ENCODE measurements around the gene CELF2.

Gene CELF2

DNA sequence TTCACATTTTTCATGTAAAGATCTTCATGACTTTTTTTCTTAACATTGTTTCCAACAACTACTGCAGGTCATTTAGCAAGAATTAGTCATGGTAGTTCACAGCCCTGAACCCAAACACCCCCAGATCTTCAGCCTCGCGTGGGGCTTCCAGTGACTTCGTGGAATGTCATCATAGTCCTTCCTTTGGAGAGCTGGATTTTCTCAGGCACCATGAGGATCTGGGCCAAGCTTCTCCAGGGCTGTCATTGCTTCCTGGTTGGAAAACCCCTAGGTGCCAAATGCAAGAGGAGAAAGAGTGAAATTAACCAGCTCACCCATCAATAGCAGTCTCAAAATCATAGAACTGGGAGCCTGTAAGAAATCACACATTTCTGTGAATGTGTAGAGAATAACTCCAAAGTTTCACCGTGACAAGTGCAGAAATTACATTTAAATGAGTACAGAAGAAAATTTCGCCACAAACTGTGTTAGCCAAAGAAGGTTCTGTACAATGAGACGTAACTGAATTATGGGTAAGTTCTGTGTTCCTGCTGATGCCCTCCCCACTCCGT lies 175.4 kb downstream of the CELF2 start:
- peaks cover 18% of the 10 kb centered on the region for H3K4me1 ChIP-seq (ENCODE audit: control insufficient read depth, low read length)
- H3K4me2 ChIP-seq (ENCODE audit: low read length), result no peak overlapping the region
- TF ChIP-seq, protein P1, sequence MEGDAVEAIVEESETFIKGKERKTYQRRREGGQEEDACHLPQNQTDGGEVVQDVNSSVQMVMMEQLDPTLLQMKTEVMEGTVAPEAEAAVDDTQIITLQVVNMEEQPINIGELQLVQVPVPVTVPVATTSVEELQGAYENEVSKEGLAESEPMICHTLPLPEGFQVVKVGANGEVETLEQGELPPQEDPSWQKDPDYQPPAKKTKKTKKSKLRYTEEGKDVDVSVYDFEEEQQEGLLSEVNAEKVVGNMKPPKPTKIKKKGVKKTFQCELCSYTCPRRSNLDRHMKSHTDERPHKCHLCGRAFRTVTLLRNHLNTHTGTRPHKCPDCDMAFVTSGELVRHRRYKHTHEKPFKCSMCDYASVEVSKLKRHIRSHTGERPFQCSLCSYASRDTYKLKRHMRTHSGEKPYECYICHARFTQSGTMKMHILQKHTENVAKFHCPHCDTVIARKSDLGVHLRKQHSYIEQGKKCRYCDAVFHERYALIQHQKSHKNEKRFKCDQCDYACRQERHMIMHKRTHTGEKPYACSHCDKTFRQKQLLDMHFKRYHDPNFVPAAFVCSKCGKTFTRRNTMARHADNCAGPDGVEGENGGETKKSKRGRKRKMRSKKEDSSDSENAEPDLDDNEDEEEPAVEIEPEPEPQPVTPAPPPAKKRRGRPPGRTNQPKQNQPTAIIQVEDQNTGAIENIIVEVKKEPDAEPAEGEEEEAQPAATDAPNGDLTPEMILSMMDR (IDR thresholded peaks at IDR 0.05; ENCODE audit: low read depth, low read length, poor library complexity, severe bottlenecking), result no peak
- no peaks in the 10 kb centered on the region; the same call in 1 of the 2 replicates for H3F3A ChIP-seq (ENCODE audit: control insufficient read depth, insufficient read depth)
- H3K79me2 ChIP-seq (ENCODE audit: control insufficient read depth, low read length), result no peaks in the 10 kb centered on the region
- no peaks in the 10 kb centered on the region for H3K9me2 ChIP-seq (replicated peaks; ENCODE audit: control insufficient read depth, low read length)
- H3K27ac ChIP-seq (ENCODE audit: low read depth, low read length), result no peak overlapping the region
- no peaks in the 10 kb centered on the region for H3K36me3 ChIP-seq (ENCODE audit: control insufficient read depth, low read length)
- H3K9me3 ChIP-seq (ENCODE audit: control insufficient read depth, insufficient read depth, low read length), result no peaks in the 10 kb centered on the region
- no peaks in the 10 kb centered on the region for H4K20me1 ChIP-seq (ENCODE audit: control insufficient read depth, insufficient read depth, low read depth, low read length)
- H3K4me3 ChIP-seq (ENCODE audit: low read length), result no peak overlapping the region
- H3K27me3 ChIP-seq (ENCODE audit: control insufficient read depth, low read length), result peaks cover 33% of the 10 kb centered on the region

DNA sequence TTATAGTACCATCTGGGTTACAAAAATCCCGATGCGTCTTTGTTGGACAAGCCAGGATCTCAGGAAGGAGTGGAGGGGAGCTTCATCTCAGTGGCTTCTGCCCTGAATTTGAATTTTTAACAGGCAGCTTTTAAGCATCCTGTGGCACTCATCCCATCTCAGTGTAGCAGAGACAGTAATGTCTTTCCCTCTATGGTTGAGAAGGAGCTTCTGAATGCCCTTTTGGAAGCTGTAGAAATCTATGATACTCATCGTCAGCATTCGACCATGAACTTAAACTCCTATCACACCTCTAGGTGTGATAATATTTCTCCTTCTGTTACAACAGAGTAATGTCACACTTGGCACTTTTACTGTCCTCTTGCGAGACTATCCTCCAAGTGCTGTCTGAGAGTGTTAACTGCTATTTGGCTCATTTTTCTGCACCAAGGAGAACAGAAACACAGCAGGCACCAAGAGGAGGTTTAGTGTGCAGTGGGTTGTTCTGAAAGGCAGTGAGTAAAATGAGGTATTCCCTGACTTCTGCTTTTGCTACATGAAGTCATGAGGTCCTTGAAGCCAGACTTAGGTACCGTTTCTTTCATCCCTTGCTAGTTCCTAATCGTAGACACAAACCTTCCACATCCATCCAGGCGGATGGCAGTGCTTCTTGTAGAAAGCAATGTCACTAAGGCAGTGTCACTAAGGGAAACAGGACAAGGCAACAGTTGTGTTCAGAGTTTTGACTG lies 177.4 kb downstream of the CELF2 start:
- no peaks in the 10 kb centered on the region for H3K9me3 ChIP-seq (ENCODE audit: control insufficient read depth, insufficient read depth, low read length)
- no peaks in the 10 kb centered on the region for H3K79me2 ChIP-seq (ENCODE audit: control insufficient read depth, low read length)
- no peak overlapping the region for H3K4me2 ChIP-seq (ENCODE audit: low read length)
- no peaks in the 10 kb centered on the region for H3K9me2 ChIP-seq (replicated peaks; ENCODE audit: control insufficient read depth, low read length)
- TF ChIP-seq, protein P1 (IDR thresholded peaks at IDR 0.05; ENCODE audit: low read depth, low read length, poor library complexity, severe bottlenecking), result no peak
- no peak for TF ChIP-seq EZH2phosphoT487 (IDR thresholded peaks at IDR 0.05; ENCODE audit: borderline replicate concordance, low read length)
- H3K27ac ChIP-seq (ENCODE audit: low read depth, low read length), result no peak overlapping the region
- no peaks in the 10 kb centered on the region for H4K20me1 ChIP-seq (ENCODE audit: control insufficient read depth, insufficient read depth, low read depth, low read length)
- H3F3A ChIP-seq (ENCODE audit: control insufficient read depth, insufficient read depth), result no peaks in the 10 kb centered on the region; the same call in 1 of the 2 replicates
- H3K27me3 ChIP-seq (ENCODE audit: control insufficient read depth, low read length), result peaks cover 24% of the 10 kb centered on the region
- peaks cover 18% of the 10 kb centered on the region for H3K4me1 ChIP-seq (ENCODE audit: control insufficient read depth, low read length)
- no peaks in the 10 kb centered on the region for H3K36me3 ChIP-seq (ENCODE audit: control insufficient read depth, low read length)
- H3K4me3 ChIP-seq (ENCODE audit: low read length), result no peak overlapping the region

DNA sequence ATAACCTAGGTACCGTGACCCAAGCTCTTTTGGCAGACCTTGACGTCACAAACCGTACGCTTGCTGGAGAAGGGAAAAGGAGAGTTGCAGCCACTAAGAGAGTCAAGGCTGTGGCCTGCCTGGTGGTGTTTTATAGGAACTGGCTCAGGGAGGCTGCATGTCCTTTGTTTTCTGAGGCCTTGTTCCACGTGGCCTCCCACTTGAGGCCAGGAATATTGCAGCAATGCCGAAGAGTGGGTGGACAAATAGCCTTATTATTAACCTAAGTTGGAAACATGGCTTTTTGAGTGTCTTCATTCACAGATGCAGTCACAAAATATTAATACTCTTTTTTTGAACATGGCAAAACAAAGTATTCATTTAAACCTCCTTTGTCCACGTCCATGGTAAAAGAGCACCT lies 178.0 kb downstream of the CELF2 start:
- Histone ChIP-seq H3K36me3 (ENCODE audit: control insufficient read depth, low read length) (no peaks in the 10 kb centered on the region), H3K9me3 (ENCODE audit: control insufficient read depth, insufficient read depth, low read length) (no peaks in the 10 kb centered on the region), H3K9me2 (replicated peaks; ENCODE audit: control insufficient read depth, low read length) (no peaks in the 10 kb centered on the region), H3K4me1 (ENCODE audit: control insufficient read depth, low read length) (peaks cover 18% of the 10 kb centered on the region), H3K79me2 (ENCODE audit: control insufficient read depth, low read length) (no peaks in the 10 kb centered on the region), H3F3A (ENCODE audit: control insufficient read depth, insufficient read depth) (no peaks in the 10 kb centered on the region; the same call in 1 of the 2 replicates), H3K27me3 (ENCODE audit: control insufficient read depth, low read length) (peaks cover 21% of the 10 kb centered on the region), H4K20me1 (ENCODE audit: control insufficient read depth, insufficient read depth, low read depth, low read length) (no peaks in the 10 kb centered on the region), H3K4me3 (ENCODE audit: low read length) (no peak overlapping the region), H3K27ac (ENCODE audit: low read depth, low read length) (no peak overlapping the region), H3K4me2 (ENCODE audit: low read length) (no peak overlapping the region)
- TF ChIP-seq, protein P1 (IDR thresholded peaks at IDR 0.05; ENCODE audit: low read depth, low read length, poor library complexity, severe bottlenecking), result no peak
- no peak for TF ChIP-seq EZH2phosphoT487 (IDR thresholded peaks at IDR 0.05; ENCODE audit: borderline replicate concordance, low read length)

Data from DOHH2 (cell line).